SK-N-MC (cell line): ENCODE results near the gene TADA3.

Experiments used
- EZH2 ChIP-seq: fragments of 200-600 bp; sonication (generic); IDR thresholded peaks from one replicate; pipeline ENCODE4 v1.6.1; 2017; ENCODE audit warnings: antibody characterized with exemption
- POLR2AphosphoS5 ChIP-seq: IDR thresholded peaks from 2 replicates; pipeline ENCODE4 v1.6.1; 2012; ENCODE audit warnings: mild to moderate bottlenecking, low read depth, low read length, borderline replicate concordance

DNA sequence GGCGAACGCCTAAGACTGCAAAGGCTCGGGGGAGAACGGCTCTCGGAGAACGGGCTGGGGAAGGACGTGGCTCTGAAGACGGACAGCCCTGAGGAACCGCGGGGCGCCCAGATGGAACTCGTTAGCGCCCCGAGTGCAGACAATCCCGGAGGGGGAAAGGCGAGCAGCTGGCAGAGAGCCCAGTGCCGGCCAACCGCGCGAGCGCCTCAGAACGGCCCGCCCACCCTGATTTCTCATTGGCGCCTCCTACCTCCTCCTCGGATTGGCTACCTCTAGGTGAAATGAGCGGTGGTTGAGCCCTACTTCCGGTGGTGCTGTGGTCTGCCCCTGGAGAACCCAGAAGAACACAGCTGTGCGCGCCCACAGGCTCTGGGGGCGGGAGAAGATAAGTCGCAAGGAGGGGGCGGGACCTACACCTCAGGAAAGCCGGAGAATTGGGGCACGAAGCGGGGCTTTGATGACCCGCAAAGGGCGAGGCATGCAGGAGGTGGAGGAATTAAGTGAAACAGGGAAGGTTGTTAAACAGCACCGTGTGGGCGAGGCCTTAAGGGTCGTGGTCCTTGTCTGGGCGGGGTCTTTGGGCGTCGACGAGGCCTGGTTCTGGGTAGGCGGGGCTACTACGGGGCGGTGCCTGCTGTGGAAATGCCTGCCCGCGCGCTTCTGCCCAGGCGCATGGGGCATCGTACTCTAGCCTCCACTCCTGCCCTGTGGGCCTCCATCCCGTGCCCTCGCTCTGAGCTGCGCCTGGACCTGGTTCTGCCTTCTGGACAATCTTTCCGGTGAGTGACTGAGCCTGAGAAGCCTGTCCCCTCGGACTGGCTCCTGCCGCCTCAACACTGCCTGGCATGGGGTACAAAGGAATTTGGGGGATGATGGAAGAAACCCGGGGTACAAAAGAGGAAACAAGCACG lies 42.4 kb downstream of the TADA3 start, which contains the start of gene OGG1:
- TF ChIP-seq POLR2AphosphoS5 (peak; percentile 57), EZH2 (no peak)
